Measurements from ENCODE around the gene TRIM17.

TRIM17 gene

GRCh38 chr1:228401782-228402640 lies 14.7 kb downstream of the TRIM17 start:
- no peak for DNase-seq (ENCODE audit: low read depth in 2 of 2)

- DNase-seq (ENCODE audit: low read depth in 2 of 2) = no peak
These were observed 15.8 kb downstream of the TRIM17 start for GRCh38 chr1:228400692-228401454.

- DNase-seq (ENCODE audit: low read depth in 2 of 2) = no peak
These were observed 16.4 kb downstream of the TRIM17 start for GRCh38 chr1:228400237-228400651.

GRCh38 chr1:228399531-228400236 lies 17.0 kb downstream of the TRIM17 start:
- DNase-seq (ENCODE audit: low read depth in 2 of 2) = no peak

- DNase-seq (ENCODE audit: low read depth in 2 of 2) = no peak
These were observed 17.8 kb downstream of the TRIM17 start for GRCh38 chr1:228398741-228399461.

- no peak for DNase-seq (ENCODE audit: low read depth in 2 of 2)
These were observed 18.7 kb downstream of the TRIM17 start for GRCh38 chr1:228397966-228398365.

GRCh38 chr1:228396770-228397662 lies 19.6 kb downstream of the TRIM17 start:
- DNase-seq (ENCODE audit: low read depth in 2 of 2) = no peak

- no peak for DNase-seq (ENCODE audit: low read depth in 2 of 2)
These were observed 21.9 kb downstream of the TRIM17 start for GRCh38 chr1:228394571-228395394.

- DNase-seq (ENCODE audit: low read depth in 2 of 2) = no peak
These were observed 22.7 kb downstream of the TRIM17 start for GRCh38 chr1:228393811-228394570.

GRCh38 chr1:228393268-228393701 lies 23.4 kb downstream of the TRIM17 start:
- peak; percentile 48 to 56 for DNase-seq (ENCODE audit: low read depth in 2 of 2)

GRCh38 chr1:228392111-228392936 lies 24.3 kb downstream of the TRIM17 start:
- no peak for DNase-seq (ENCODE audit: low read depth in 2 of 2)

GRCh38 chr1:228391411-228392020 lies 25.1 kb downstream of the TRIM17 start:
- no peak for DNase-seq (ENCODE audit: low read depth in 2 of 2)

- no peak for DNase-seq (ENCODE audit: low read depth in 2 of 2)
These were observed 26.0 kb downstream of the TRIM17 start for GRCh38 chr1:228390649-228391048.

- no peak for DNase-seq (ENCODE audit: low read depth in 2 of 2)
These were observed 29.3 kb downstream of the TRIM17 start for GRCh38 chr1:228387321-228387720.

- no peak for DNase-seq (ENCODE audit: low read depth in 2 of 2)
These were observed 31.4 kb downstream of the TRIM17 start for GRCh38 chr1:228385232-228385631.

- no peak for DNase-seq (ENCODE audit: low read depth in 2 of 2)
These were observed 32.9 kb downstream of the TRIM17 start for GRCh38 chr1:228383773-228384172.

GRCh38 chr1:228381356-228381755 lies 35.3 kb downstream of the TRIM17 start:
- DNase-seq (ENCODE audit: low read depth in 2 of 2) = no peak

GRCh38 chr1:228379666-228380065 lies 37.0 kb downstream of the TRIM17 start:
- no peak for DNase-seq (ENCODE audit: low read depth in 2 of 2)
